22Rv1 (cell line): ENCODE measurements around the gene HSPB3.

Source experiments
- ZFX ChIP-seq: fragments of 450-650 bp; IDR thresholded peaks from 2 replicates; pipeline ENCODE4 v1.6.1; 2017; ENCODE audit warnings: antibody characterized with exemption, borderline replicate concordance
- TF ChIP-seq, protein P1 (sequence below): fragments of 450-650 bp; IDR thresholded peaks from 2 replicates; pipeline ENCODE4 v1.5.1; 2017; ENCODE audit warnings: mild to moderate bottlenecking

DNA sequence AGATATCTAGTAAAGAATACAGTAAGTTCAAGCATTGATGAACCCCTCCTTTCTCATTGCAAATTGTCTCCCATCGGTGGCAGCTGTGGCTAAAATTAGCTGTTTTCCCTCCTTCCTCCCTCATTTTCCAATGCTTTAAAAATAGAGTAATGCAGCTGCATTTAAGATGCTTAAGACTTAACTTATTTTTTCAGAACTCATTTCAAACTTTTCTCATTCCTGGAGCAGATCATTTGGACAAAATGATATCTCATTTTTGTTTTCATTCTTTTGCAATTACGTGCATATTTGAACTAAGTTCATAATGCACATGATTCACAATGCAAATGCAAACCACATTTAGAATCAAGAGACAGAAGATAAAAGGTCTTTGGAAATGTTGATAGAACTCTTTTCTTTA, 14.6 kb downstream of the HSPB3 start:
- TF ChIP-seq, protein P1, sequence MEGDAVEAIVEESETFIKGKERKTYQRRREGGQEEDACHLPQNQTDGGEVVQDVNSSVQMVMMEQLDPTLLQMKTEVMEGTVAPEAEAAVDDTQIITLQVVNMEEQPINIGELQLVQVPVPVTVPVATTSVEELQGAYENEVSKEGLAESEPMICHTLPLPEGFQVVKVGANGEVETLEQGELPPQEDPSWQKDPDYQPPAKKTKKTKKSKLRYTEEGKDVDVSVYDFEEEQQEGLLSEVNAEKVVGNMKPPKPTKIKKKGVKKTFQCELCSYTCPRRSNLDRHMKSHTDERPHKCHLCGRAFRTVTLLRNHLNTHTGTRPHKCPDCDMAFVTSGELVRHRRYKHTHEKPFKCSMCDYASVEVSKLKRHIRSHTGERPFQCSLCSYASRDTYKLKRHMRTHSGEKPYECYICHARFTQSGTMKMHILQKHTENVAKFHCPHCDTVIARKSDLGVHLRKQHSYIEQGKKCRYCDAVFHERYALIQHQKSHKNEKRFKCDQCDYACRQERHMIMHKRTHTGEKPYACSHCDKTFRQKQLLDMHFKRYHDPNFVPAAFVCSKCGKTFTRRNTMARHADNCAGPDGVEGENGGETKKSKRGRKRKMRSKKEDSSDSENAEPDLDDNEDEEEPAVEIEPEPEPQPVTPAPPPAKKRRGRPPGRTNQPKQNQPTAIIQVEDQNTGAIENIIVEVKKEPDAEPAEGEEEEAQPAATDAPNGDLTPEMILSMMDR = no peak
- TF ChIP-seq ZFX = no peak
